ENCODE data around the gene LCMT1.
"Not testable (repeated sequence)": the region's sequence is repeated elsewhere in the genome, so short reads cannot be mapped to it uniquely, and the experiment has no call there.

LCMT1 gene

DNA sequence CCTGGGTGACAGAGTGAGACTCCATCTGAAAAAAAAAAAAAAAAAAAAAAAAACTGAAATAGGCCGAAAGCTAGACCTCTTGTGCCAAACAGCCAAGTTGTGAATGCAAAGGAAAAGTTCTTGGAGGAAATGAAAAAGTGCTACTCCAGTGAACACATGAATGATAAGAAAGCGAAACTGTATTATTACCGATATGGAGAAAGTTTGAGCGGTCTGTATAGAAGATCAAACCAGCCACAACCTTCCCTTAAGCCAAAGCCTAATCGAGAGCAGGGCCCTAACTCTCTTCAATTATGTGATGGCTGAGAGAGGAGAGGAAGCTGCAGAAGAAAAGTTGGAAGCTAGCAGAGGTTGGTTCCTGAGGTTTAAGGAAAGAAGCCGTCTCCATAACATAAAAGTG lies 69.7 kb downstream of the LCMT1 start:
- POLR2A ChIA-PET; H3K4me1 ChIP-seq (ENCODE audit: control extremely low read depth in 1 of 4, control insufficient read depth in 4 of 4, insufficient read depth in 4 of 4, low read length in 3 of 4); H3K9me3 ChIP-seq (ENCODE audit: control extremely low read depth in 1 of 5, control insufficient read depth in 4 of 5, insufficient read depth in 2 of 5, low read depth in 1 of 5, low read length in 4 of 5); H3K4me3 ChIP-seq (ENCODE audit: control insufficient read depth in 1 of 7, extremely low read depth in 1 of 7, insufficient read depth in 4 of 7, low read depth in 2 of 7, low read length in 6 of 7); DNase-seq; H3K27me3 ChIP-seq (replicated peaks in 2 of 5; ENCODE audit: control insufficient read depth in 4 of 5, insufficient read depth in 5 of 5, low read length in 4 of 5); H3K27ac ChIP-seq (ENCODE audit: insufficient read depth in 1 of 2, low read depth in 1 of 2, low read length in 2 of 2, poor library complexity in 1 of 2, severe bottlenecking in 2 of 2); H3K36me3 ChIP-seq (ENCODE audit: control insufficient read depth in 4 of 4, insufficient read depth in 4 of 4, low read length in 3 of 4): not testable (repeated sequence)
- 100% methylated on average over 5 of the region's 6 CpGs for WGBS (ENCODE audit: insufficient coverage)
- CTCF ChIA-PET, result interaction anchor here (1.0 kb wide), 1 partner anchor 9 kb away, joined by 3 read pairs; no protein-coding TSS in a partner anchor

DNA sequence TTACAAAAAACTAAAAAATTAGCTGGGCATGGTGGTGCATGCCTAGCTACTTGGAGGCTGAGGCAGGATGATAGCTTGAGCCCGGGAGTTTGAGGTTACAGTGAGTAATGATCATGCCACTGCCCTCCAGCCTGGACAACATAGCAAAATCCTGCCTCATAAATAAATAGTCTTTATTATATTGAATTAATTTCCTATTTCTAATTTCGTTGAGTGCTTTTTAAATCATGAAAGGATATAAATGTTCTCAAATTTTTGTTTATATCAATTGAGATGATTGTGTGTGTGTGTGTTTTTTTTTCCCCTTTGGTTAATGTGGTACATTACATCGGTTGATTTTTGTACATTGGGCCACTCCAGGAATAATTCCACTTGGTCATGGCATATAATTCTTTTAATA lies 73.2 kb downstream of the LCMT1 start:
- H3K4me1 ChIP-seq (ENCODE audit: control extremely low read depth in 1 of 4, control insufficient read depth in 4 of 4, insufficient read depth in 4 of 4, low read length in 3 of 4), result no peaks in the 10 kb centered on the region
- WGBS (ENCODE audit: insufficient coverage), result no CpG with 5 or more reads among the region's 3 CpGs
- no peak overlapping the region for H3K27ac ChIP-seq (ENCODE audit: insufficient read depth in 1 of 2, low read depth in 1 of 2, low read length in 2 of 2, poor library complexity in 1 of 2, severe bottlenecking in 2 of 2)
- H3K4me3 ChIP-seq (ENCODE audit: control insufficient read depth in 1 of 7, extremely low read depth in 1 of 7, insufficient read depth in 4 of 7, low read depth in 2 of 7, low read length in 6 of 7), result no peak overlapping the region
- H3K36me3 ChIP-seq (ENCODE audit: control insufficient read depth in 4 of 4, insufficient read depth in 4 of 4, low read length in 3 of 4), result no peaks in the 10 kb centered on the region
- DNase-seq, result no peak
- ChIA-PET CTCF (no interaction called here), POLR2A (no interaction called here)
- no peaks in the 10 kb centered on the region for H3K27me3 ChIP-seq (replicated peaks in 2 of 5; ENCODE audit: control insufficient read depth in 4 of 5, insufficient read depth in 5 of 5, low read length in 4 of 5)
- H3K9me3 ChIP-seq (ENCODE audit: control extremely low read depth in 1 of 5, control insufficient read depth in 4 of 5, insufficient read depth in 2 of 5, low read depth in 1 of 5, low read length in 4 of 5), result no peaks in the 10 kb centered on the region

DNA sequence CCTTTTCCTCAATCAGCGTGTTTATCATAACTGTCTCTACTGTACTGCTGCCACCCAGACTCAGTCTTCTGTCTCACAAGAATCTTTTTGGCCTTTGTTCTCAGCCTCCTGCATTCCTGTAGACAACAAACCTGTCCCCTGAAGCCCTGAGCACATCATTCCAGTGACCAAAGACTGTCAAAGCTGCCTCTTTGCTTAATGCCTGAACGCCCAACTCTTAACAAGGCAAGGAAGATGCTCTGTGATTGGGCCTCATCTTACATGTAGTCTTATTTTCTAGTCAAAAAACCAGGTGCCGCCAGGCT lies 75.9 kb downstream of the LCMT1 start:
- H3K4me3 ChIP-seq (ENCODE audit: control insufficient read depth in 1 of 7, extremely low read depth in 1 of 7, insufficient read depth in 4 of 7, low read depth in 2 of 7, low read length in 6 of 7), result no peak overlapping the region
- ChIA-PET CTCF (interaction anchor here (0.6 to 1.4 kb wide), 4 partner anchors 10 to 301 kb away, joined by 3 read pairs; no protein-coding TSS in a partner anchor), POLR2A (interaction anchor here (0.6 kb wide), 1 partner anchor 1272 kb away, joined by 3 read pairs; no protein-coding TSS in a partner anchor)
- H3K9me3 ChIP-seq (ENCODE audit: control extremely low read depth in 1 of 5, control insufficient read depth in 4 of 5, insufficient read depth in 2 of 5, low read depth in 1 of 5, low read length in 4 of 5), result no peaks in the 10 kb centered on the region
- no peaks in the 10 kb centered on the region for H3K27me3 ChIP-seq (replicated peaks in 2 of 5; ENCODE audit: control insufficient read depth in 4 of 5, insufficient read depth in 5 of 5, low read length in 4 of 5)
- no peaks in the 10 kb centered on the region for H3K4me1 ChIP-seq (ENCODE audit: control extremely low read depth in 1 of 4, control insufficient read depth in 4 of 4, insufficient read depth in 4 of 4, low read length in 3 of 4)
- no peak overlapping the region for H3K27ac ChIP-seq (ENCODE audit: insufficient read depth in 1 of 2, low read depth in 1 of 2, low read length in 2 of 2, poor library complexity in 1 of 2, severe bottlenecking in 2 of 2)
- DNase-seq, result no peak
- WGBS (ENCODE audit: insufficient coverage), result 100% methylated on average over 3 of the region's 3 CpGs
- no peaks in the 10 kb centered on the region for H3K36me3 ChIP-seq (ENCODE audit: control insufficient read depth in 4 of 4, insufficient read depth in 4 of 4, low read length in 3 of 4)

DNA sequence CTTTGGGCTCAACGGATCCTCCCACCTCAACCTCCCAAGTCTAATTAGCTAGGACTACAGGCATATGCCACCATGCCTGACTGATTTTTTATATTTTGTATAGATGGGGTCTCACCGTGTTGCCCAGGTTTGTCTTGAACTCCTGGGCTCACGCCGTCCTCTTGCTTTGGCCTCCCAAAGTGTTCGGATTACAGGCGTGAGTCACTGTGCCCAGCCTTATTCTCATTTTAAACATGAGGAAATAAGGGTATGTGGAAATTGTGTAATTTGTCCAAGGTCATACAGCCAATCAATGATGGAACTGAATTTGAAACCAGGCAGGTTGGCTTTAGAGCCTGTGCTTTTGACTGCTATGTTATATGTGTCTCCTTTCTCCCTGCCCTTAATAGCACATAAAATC lies 77.8 kb downstream of the LCMT1 start:
- no peaks in the 10 kb centered on the region for H3K27me3 ChIP-seq (replicated peaks in 2 of 5; ENCODE audit: control insufficient read depth in 4 of 5, insufficient read depth in 5 of 5, low read length in 4 of 5)
- POLR2A ChIA-PET, result no interaction called here
- no peaks in the 10 kb centered on the region for H3K36me3 ChIP-seq (ENCODE audit: control insufficient read depth in 4 of 4, insufficient read depth in 4 of 4, low read length in 3 of 4)
- no peak overlapping the region for H3K4me3 ChIP-seq (ENCODE audit: control insufficient read depth in 1 of 7, extremely low read depth in 1 of 7, insufficient read depth in 4 of 7, low read depth in 2 of 7, low read length in 6 of 7)
- H3K9me3 ChIP-seq (ENCODE audit: control extremely low read depth in 1 of 5, control insufficient read depth in 4 of 5, insufficient read depth in 2 of 5, low read depth in 1 of 5, low read length in 4 of 5), result no peaks in the 10 kb centered on the region
- CTCF ChIA-PET, result interaction anchor here (1.0 kb wide), 1 partner anchor 27 kb away, joined by 3 read pairs; no protein-coding TSS in a partner anchor
- H3K4me1 ChIP-seq (ENCODE audit: control extremely low read depth in 1 of 4, control insufficient read depth in 4 of 4, insufficient read depth in 4 of 4, low read length in 3 of 4), result no peaks in the 10 kb centered on the region
- DNase-seq, result no peak
- WGBS (ENCODE audit: insufficient coverage), result 100% methylated on average over 1 of the region's 6 CpGs
- H3K27ac ChIP-seq (ENCODE audit: insufficient read depth in 1 of 2, low read depth in 1 of 2, low read length in 2 of 2, poor library complexity in 1 of 2, severe bottlenecking in 2 of 2), result no peak overlapping the region

DNA sequence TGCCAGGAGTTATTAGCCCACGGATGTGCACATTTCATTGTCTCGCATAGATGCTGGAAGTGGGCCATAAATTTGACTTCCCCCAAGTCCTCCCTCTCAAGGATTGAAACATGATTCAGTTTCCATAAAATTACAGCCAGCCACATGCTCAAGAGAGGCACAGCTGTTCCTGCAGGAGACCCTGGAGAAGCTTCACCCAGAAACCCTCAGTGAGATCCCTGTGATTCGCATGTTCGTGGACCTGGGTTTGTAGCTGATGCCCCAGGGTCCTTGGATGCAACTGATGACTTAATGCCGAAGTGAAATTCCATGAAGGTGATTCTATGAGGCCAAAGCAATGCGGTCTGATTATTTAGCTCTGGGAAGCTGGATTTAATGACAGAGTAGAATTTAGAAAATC lies 80.6 kb downstream of the LCMT1 start:
- Histone ChIP-seq H3K4me3 (ENCODE audit: control insufficient read depth in 1 of 7, extremely low read depth in 1 of 7, insufficient read depth in 4 of 7, low read depth in 2 of 7, low read length in 6 of 7) (no peak overlapping the region), H3K27ac (ENCODE audit: insufficient read depth in 1 of 2, low read depth in 1 of 2, low read length in 2 of 2, poor library complexity in 1 of 2, severe bottlenecking in 2 of 2) (no peak overlapping the region), H3K9me3 (ENCODE audit: control extremely low read depth in 1 of 5, control insufficient read depth in 4 of 5, insufficient read depth in 2 of 5, low read depth in 1 of 5, low read length in 4 of 5) (no peaks in the 10 kb centered on the region), H3K36me3 (ENCODE audit: control insufficient read depth in 4 of 4, insufficient read depth in 4 of 4, low read length in 3 of 4) (no peaks in the 10 kb centered on the region), H3K4me1 (ENCODE audit: control extremely low read depth in 1 of 4, control insufficient read depth in 4 of 4, insufficient read depth in 4 of 4, low read length in 3 of 4) (no peaks in the 10 kb centered on the region), H3K27me3 (replicated peaks in 2 of 5; ENCODE audit: control insufficient read depth in 4 of 5, insufficient read depth in 5 of 5, low read length in 4 of 5) (no peaks in the 10 kb centered on the region)
- WGBS (ENCODE audit: insufficient coverage), result 83% methylated on average over 6 of the region's 6 CpGs
- POLR2A ChIA-PET, result no interaction called here
- no peak for DNase-seq
- CTCF ChIA-PET, result no interaction called here

DNA sequence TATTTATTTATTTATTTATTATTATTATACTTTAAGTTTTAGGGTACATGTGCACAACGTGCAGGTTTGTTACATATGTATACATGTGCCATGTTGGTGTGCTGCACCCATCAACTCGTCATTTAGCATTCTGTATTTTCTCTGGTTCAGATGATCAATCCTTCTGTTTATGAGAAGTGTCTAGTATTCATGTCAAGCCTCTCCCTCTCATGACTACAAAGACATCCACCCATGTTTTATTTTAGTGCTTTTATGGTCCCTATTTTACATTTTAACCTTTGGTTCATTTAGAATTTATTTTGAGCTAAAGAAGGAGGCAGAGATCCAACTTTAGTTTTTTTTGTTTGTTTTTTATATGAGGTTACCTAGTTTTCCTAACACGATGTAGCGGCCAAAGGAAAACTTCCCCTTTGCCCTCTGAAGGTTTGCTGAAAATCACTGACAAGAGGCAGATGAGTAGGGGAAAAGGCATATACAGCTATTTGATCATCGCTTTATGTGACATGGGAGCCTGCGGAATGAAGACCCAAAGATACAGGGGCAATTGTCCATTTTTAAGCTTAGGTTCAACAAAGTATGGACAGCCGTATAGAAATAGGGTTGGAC lies 82.8 kb downstream of the LCMT1 start:
- 93% methylated on average over 4 of the region's 7 CpGs for WGBS (ENCODE audit: insufficient coverage)
- POLR2A ChIA-PET, result no interaction called here
- no peaks in the 10 kb centered on the region for H3K4me1 ChIP-seq (ENCODE audit: control extremely low read depth in 1 of 4, control insufficient read depth in 4 of 4, insufficient read depth in 4 of 4, low read length in 3 of 4)
- CTCF ChIA-PET, result interaction anchor here (0.7 kb wide), 1 partner anchor 40 kb away, joined by 3 read pairs; no protein-coding TSS in a partner anchor
- no peak overlapping the region for H3K4me3 ChIP-seq (ENCODE audit: control insufficient read depth in 1 of 7, extremely low read depth in 1 of 7, insufficient read depth in 4 of 7, low read depth in 2 of 7, low read length in 6 of 7)
- H3K36me3 ChIP-seq (ENCODE audit: control insufficient read depth in 4 of 4, insufficient read depth in 4 of 4, low read length in 3 of 4), result no peaks in the 10 kb centered on the region
- no peaks in the 10 kb centered on the region for H3K9me3 ChIP-seq (ENCODE audit: control extremely low read depth in 1 of 5, control insufficient read depth in 4 of 5, insufficient read depth in 2 of 5, low read depth in 1 of 5, low read length in 4 of 5)
- no peak for DNase-seq
- H3K27ac ChIP-seq (ENCODE audit: insufficient read depth in 1 of 2, low read depth in 1 of 2, low read length in 2 of 2, poor library complexity in 1 of 2, severe bottlenecking in 2 of 2), result no peak overlapping the region
- no peaks in the 10 kb centered on the region for H3K27me3 ChIP-seq (replicated peaks in 2 of 5; ENCODE audit: control insufficient read depth in 4 of 5, insufficient read depth in 5 of 5, low read length in 4 of 5)

DNA sequence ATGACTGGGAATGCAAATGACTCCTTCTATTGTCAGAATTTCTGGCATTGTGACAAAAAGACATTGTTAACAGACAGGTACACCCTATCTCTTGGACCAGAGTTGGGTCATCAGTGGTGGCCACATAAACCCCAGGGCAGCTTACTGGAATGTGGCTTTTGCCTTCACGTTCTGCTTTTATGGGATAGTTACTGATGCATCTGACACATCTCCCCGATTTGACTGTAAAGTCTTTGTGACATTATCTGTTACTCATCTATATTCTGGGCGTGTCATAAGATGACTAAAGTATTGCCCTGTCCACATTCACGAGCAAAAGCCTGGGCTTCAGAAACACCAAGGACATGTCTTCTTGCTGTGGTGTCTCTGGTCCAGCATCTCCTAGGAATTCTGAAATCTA lies 86.5 kb downstream of the LCMT1 start:
- DNase-seq, result no peak
- H3K4me3 ChIP-seq (ENCODE audit: control insufficient read depth in 1 of 7, extremely low read depth in 1 of 7, insufficient read depth in 4 of 7, low read depth in 2 of 7, low read length in 6 of 7), result no peak overlapping the region
- H3K4me1 ChIP-seq (ENCODE audit: control extremely low read depth in 1 of 4, control insufficient read depth in 4 of 4, insufficient read depth in 4 of 4, low read length in 3 of 4), result no peaks in the 10 kb centered on the region
- ChIA-PET CTCF (interaction anchor here (1.0 kb wide), 1 partner anchor 10 kb away, joined by 3 read pairs; no protein-coding TSS in a partner anchor), POLR2A (no interaction called here)
- H3K27ac ChIP-seq (ENCODE audit: insufficient read depth in 1 of 2, low read depth in 1 of 2, low read length in 2 of 2, poor library complexity in 1 of 2, severe bottlenecking in 2 of 2), result no peak overlapping the region
- no peaks in the 10 kb centered on the region for H3K36me3 ChIP-seq (ENCODE audit: control insufficient read depth in 4 of 4, insufficient read depth in 4 of 4, low read length in 3 of 4)
- H3K27me3 ChIP-seq (replicated peaks in 2 of 5; ENCODE audit: control insufficient read depth in 4 of 5, insufficient read depth in 5 of 5, low read length in 4 of 5), result no peaks in the 10 kb centered on the region
- 100% methylated on average over 4 of the region's 4 CpGs for WGBS (ENCODE audit: insufficient coverage)
- no peaks in the 10 kb centered on the region for H3K9me3 ChIP-seq (ENCODE audit: control extremely low read depth in 1 of 5, control insufficient read depth in 4 of 5, insufficient read depth in 2 of 5, low read depth in 1 of 5, low read length in 4 of 5)
